HG03045 (cell line): Measurements from ENCODE around the gene SLF2.

Experiments
- ATAC-seq: cut with Tn5 transposase; IDR thresholded peaks from one replicate; pipeline ENCODE4 v1.9.1; 2021; ENCODE audit warnings: mild to moderate bottlenecking, moderate library complexity; ENCODE audit not compliant: unreplicated experiment

Gene SLF2

DNA sequence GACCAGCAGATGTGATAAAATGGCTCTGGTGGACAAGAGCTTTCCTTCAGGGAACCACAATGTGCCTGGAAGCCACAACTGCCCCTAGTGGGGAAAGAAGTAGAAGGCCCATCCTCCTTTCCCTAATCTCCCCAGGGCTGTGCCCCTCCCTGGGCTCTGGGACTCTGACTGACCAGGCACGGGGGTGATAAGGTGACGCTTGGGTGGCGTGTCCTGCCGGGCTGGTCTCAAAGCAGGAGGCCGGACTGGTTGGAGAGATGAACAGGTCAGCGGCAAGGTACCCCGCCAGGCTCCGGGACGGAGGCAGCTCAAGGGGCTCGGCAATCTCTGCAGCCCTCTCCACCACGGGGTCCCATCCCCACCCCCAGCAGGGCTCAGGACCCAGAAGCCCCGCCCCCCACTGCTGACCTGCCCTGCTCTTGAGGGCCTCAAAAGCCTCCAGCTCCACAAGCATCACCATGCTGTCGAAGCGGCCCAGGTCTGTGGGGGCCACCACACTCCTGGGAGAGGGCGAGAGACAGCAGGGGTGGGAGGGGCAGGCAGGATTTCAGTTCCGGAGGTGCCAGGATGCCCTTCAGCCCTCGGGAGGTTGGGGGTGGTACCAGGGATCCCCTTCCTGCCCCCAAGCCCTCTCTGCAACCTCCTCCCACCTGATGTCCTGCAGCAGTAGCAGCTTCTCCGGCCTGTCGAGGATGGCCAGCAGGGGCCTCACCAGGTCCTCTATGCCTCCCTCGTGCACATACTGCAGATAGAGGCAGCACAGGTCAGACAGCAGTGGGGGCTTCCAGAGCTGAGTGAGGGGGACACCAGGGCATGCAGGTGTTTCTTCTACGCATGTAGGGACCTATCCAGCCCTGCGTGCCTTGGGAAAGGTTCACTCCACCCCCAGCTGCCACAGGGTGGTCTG is 99.0 kb downstream of the SLF2 start:
- ATAC-seq = no peak

DNA sequence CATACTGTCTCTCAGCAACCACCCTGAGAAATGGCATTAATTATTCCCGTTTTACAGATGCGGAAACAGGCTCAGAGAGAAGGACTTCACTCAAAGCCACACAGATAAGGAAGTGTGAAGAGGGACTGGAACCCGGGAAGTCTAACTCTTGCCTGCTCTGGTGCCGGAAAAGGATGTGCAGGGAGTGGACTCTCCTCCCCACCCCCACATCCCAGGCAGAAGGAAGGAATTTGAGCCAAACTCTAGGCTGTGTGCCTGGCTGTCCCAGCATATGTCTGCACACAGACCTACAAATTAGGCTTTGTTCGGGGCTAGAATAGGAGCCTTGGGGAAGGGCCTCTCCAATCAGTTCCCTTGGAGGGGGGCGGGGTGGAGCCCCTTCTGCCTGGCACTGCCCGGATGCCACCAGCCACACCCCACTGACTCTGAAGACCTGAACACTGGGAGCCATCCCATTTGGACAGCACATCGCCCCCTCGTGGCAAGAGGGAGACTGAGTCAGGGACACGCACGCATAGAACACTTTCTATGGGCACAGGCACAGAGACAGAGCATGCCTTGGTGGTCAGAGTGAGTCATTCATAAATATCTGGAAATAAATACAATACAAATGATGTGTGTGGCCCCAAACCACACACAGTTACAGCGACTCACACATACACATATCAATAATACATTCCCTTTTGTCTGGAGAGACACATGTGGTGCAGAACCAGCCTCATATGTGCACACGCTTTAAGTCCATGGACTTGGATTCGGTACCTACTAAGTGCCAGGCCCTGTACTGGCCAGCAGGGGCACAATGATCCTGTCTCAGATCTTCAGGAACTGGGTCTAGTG is 100.0 kb downstream of the SLF2 start:
- ATAC-seq = no peak

DNA sequence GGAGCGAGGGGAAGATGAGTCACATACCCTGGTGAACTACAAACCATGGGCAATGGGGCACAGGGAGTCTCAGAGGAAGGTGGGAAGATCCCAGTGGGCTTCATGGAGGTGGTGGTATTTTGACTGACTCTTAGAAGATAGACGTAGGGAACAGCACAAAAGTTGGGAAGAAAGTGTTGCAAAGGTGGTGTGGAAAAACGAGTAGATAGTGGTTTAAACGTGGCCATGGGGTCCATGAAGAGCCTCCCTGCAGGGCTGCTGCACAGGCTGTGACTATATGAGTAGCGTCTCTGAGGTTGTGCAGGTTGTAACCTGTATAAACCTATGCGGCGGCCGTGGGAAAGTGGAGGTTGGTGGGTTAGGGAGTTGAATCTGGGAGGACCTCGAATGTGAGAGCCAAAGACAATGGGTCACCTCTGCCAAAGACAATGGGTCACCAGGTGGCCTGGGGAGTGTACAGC is 100.6 kb downstream of the SLF2 start:
- ATAC-seq = no peak

DNA sequence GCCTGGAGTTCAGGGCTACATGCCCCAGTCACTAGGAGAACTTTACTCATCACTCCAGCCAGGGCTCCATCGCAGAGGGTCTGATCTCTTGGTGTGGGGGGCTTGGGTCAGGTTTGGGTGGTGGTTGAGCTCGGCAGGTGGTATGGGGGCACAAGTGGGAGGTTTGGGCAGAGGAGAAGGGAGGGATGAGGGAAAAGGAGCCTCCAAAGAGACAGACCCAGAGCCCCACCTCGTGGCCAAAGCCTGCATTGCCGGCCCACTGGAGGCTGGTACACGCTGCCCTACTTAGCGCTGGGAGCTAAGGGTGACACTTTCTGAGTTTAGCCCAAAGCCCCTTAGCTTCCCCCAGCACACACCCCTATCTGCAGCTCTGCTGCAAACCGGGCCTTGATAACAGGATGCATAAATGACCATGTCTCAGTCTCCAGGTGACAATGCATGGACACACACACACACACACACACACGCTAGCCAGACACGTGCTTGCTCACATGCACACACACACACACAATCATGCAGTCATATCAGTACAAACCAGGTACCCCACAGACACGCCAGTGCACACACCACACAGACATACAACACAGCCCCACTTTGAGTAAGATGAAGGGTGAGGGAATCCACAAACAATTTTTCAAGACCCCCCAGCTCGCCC is 101.6 kb downstream of the SLF2 start:
- ATAC-seq = no peak
